Right lobe of liver (tissue), 6 donors: ENCODE measurements around the gene AP4E1. TPM values are rescaled to one million over a fixed set of nuclear protein-coding genes. Genes with fewer than 3 reads are reported as not detected.

Experiments
- ATAC-seq, 4 donors: fragments of 200-7000 bp; cut with Tn5 transposase; one replicate each; pipeline ENCODE4 v1.9.1; 2020; ENCODE audit warnings: mild to moderate bottlenecking in 4 of 4, moderate library complexity in 4 of 4
- DNase-seq, 3 donors: peaks; one replicate each; pipeline ENCODE4 v3.0.0-alpha.2; 2020
- H3K27ac ChIP-seq, 3 donors: fragments of 200-600 bp; one replicate each; pipeline ENCODE4 v1.8.0; 2022
- H3K27me3 ChIP-seq, 2 donors: fragments of 200-600 bp; one replicate each; pipeline ENCODE4 v1.8.0; 2022
- H3K36me3 ChIP-seq, 4 donors: fragments of 200-600 bp; sonication (generic) in 1 of 4; one replicate each; pipeline versions ENCODE4 v1.5.1 to v1.8.0; 2017 to 2022; ENCODE audit warnings: control low read depth in 1 of 4
- H3K4me1 ChIP-seq, 4 donors: fragments of 200-600 bp; sonication (generic) in 1 of 4; one replicate each; pipeline versions ENCODE4 v1.5.1 to v1.8.0; 2017 to 2022; ENCODE audit warnings: control low read depth in 1 of 4
- H3K4me3 ChIP-seq, 3 donors: fragments of 200-600 bp; one replicate each; pipeline ENCODE4 v1.8.0; 2022
- H3K9me3 ChIP-seq, 4 donors: fragments of 200-600 bp; sonication (generic) in 1 of 4; one replicate each; pipeline versions ENCODE4 v1.5.1 to v1.8.0; 2017 to 2022; ENCODE audit warnings: control low read depth in 1 of 4
- CTCF ChIP-seq, 4 donors: fragments of 200-600 bp in 3 of 4; fragments of 450-650 bp in 1 of 4; IDR thresholded peaks; one replicate each; pipeline versions ENCODE4 v1.5.1 to v1.8.0; 2016 to 2022; ENCODE audit warnings: antibody characterized with exemption in 4 of 4, mild to moderate bottlenecking in 2 of 4
- POLR2A ChIP-seq: fragments of 450-650 bp; IDR thresholded peaks from one replicate; pipeline ENCODE4 v1.6.1; 2017; ENCODE audit warnings: antibody characterized with exemption, mild to moderate bottlenecking
- WGBS: methylation state at CpG from one replicate; pipeline ENCODE4 v1.1.6; 2018; ENCODE audit warnings: low coverage, low lambda C conversion rate; ENCODE audit not compliant: insufficient coverage; ENCODE audit errors: missing lambda C conversion rate; 5-methylcytosine and 5-hydroxymethylcytosine counted together
- intact Hi-C, 2 donors: fragments of 100-400 bp; cut with DNase I; formaldehyde crosslinking; loops; one replicate each; pipeline versions ENCODE4 v1.11.2 to v1.14.1; 2022
- total RNA-seq, 6 experiments: library from RNA; depleted of rRNA in 2 of 6; stranded (reverse); fragments of >200 nt in 2 of 6; fragmentation: NEBNext Ultra II Directional in 3 of 6; extraction: Animal tissue kit (Norgen Biotek cat#: 25700) in 3 of 6; gene quantifications; one replicate each; pipeline versions ENCODE4 v1.1.0 to v1.2.4, GENCODE V29; 2016 to 2023
- donor health status: DM: no; HTN: yes; CAD: no.
- donor health status: DM: no; HTN: no; CAD: no.
- donor health status: DM: no; HTN: no; CAD: no.
- donor health status: DM: no; HTN: yes; CAD: no.
- donor health status: DM: no; HTN: yes; CAD: no.

The AP4E1 gene
- total RNA-seq, 6 experiments from 2014 or later = 4.2 to 5.4 (median 5.0) TPM

GRCh38 chr15:50970524-50970923 lies 62.0 kb downstream of the AP4E1 start:
- H3K36me3 ChIP-seq = peaks cover 0 to 5% (median 0%) of the 10 kb centered on the region in 4 donors
- H3K4me3 ChIP-seq = no peak overlapping the region
- TF ChIP-seq POLR2A (no peak), CTCF (IDR thresholded peaks at IDR 0.05) (no peak)
- 91% methylated on average over 2 of the region's 2 CpGs for WGBS
- DNase-seq = no peak
- H3K4me1 ChIP-seq = no peaks in the 10 kb centered on the region
- no peak overlapping the region for H3K27ac ChIP-seq
- no peak for ATAC-seq
- no peaks in the 10 kb centered on the region for H3K27me3 ChIP-seq
- intact Hi-C loops = no loop called here
- peaks cover 0 to 14% (median 0%) of the 10 kb centered on the region in 4 donors for H3K9me3 ChIP-seq

- Histone ChIP-seq H3K36me3 (peaks cover 0 to 5% (median 0%) of the 10 kb centered on the region in 4 donors), H3K9me3 (peaks cover 0 to 14% (median 0%) of the 10 kb centered on the region in 4 donors), H3K4me1 (no peaks in the 10 kb centered on the region), H3K27me3 (no peaks in the 10 kb centered on the region), H3K4me3 (no peak overlapping the region), H3K27ac (no peak overlapping the region)
- TF ChIP-seq POLR2A (no peak), CTCF (IDR thresholded peaks at IDR 0.05) (no peak)
- DNase-seq (no peak), ATAC-seq (no peak)
- intact Hi-C loops = no loop called here
Observed at GRCh38 chr15:50971115-50971514, 62.6 kb downstream of the AP4E1 start.

- H3K27me3 ChIP-seq = no peaks in the 10 kb centered on the region
- TF ChIP-seq CTCF (IDR thresholded peaks at IDR 0.05) (no peak), POLR2A (no peak)
- ATAC-seq (no peak), DNase-seq (no peak)
- intact Hi-C loops = no loop called here
- no peak overlapping the region for H3K4me3 ChIP-seq
- peaks cover 0 to 5% (median 0%) of the 10 kb centered on the region in 4 donors for H3K36me3 ChIP-seq
- H3K27ac ChIP-seq = no peak overlapping the region
- H3K4me1 ChIP-seq = no peaks in the 10 kb centered on the region
- peaks cover 0 to 14% (median 0%) of the 10 kb centered on the region in 4 donors for H3K9me3 ChIP-seq
Observed at GRCh38 chr15:50971542-50971941, 63.1 kb downstream of the AP4E1 start.

- peaks cover 0 to 14% (median 0%) of the 10 kb centered on the region in 4 donors for H3K9me3 ChIP-seq
- no peaks in the 10 kb centered on the region for H3K27me3 ChIP-seq
- H3K4me3 ChIP-seq = no peak overlapping the region
- no peak overlapping the region for H3K27ac ChIP-seq
- peaks cover 0 to 5% (median 0%) of the 10 kb centered on the region in 4 donors for H3K36me3 ChIP-seq
- 79% methylated on average over 4 of the region's 4 CpGs for WGBS
- intact Hi-C loops = no loop called here
- DNase-seq = no peak
- no peaks in the 10 kb centered on the region for H3K4me1 ChIP-seq
- no peak for ATAC-seq
- TF ChIP-seq CTCF (IDR thresholded peaks at IDR 0.05) (no peak), POLR2A (no peak)
Observed at GRCh38 chr15:50973605-50974004, 65.1 kb downstream of the AP4E1 start.

- H3K4me1 ChIP-seq = no peaks in the 10 kb centered on the region
- H3K27ac ChIP-seq = no peak overlapping the region
- no peak for ATAC-seq
- TF ChIP-seq CTCF (IDR thresholded peaks at IDR 0.05) = no peak
- no peak for TF ChIP-seq POLR2A
- no peaks in the 10 kb centered on the region for H3K9me3 ChIP-seq
- no peak overlapping the region for H3K4me3 ChIP-seq
- no peaks in the 10 kb centered on the region for H3K36me3 ChIP-seq
- 55% methylated on average over 2 of the region's 2 CpGs for WGBS
- intact Hi-C loops = no loop called here
- DNase-seq = no peak
- no peaks in the 10 kb centered on the region for H3K27me3 ChIP-seq
Observed at GRCh38 chr15:50977162-50977561, 68.7 kb downstream of the AP4E1 start.
